NB4 (cell line): ENCODE measurements around the gene UBA6.

Experiments
- DNase-seq: peaks from one replicate; pipeline ENCODE4 v3.0.0; 2010; ENCODE audit warnings: low read depth
- H3K4me3 ChIP-seq: one replicate; pipeline ENCODE4 v1.5.1; 2011; ENCODE audit warnings: mild to moderate bottlenecking, low read depth, low read length, moderate library complexity
- MYC ChIP-seq: IDR thresholded peaks from 2 replicates; pipeline ENCODE4 v1.6.1; 2011; ENCODE audit warnings: low read depth, low read length
- POLR2A ChIP-seq: IDR thresholded peaks from 2 replicates; pipeline ENCODE4 v1.6.1; 2011; ENCODE audit warnings: mild to moderate bottlenecking; ENCODE audit not compliant: insufficient read length; ENCODE audit errors: extremely low read depth
- TF ChIP-seq, protein P1 (sequence below): IDR thresholded peaks from one replicate; pipeline ENCODE4 v1.5.1; 2012; ENCODE audit warnings: low read depth, low read length
- TF ChIP-seq, protein P2 (sequence below): IDR thresholded peaks from 2 replicates; pipeline ENCODE4 v1.6.1; 2011; ENCODE audit warnings: low read depth, low read length

Gene UBA6

DNA sequence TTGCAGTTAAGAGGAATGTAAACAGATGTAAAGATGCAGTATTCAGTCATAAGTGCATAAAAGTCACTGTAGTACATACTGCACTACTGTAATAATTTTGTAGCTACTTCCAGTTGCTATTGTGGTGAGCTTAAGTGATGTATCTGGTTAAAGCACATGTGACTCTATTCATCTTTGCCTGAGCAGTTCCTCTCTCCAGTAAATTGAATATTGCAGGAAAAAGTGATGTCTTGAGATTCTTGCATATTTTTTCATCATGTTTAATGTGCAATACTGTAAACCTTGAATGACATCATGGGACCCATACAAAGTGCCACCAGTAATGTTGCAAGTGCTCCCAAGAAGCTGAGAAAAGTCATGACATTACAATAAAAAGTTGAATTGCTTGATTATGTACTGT is 9.6 kb downstream of the UBA6 start:
- DNase-seq, result no peak
- TF ChIP-seq, protein P1, sequence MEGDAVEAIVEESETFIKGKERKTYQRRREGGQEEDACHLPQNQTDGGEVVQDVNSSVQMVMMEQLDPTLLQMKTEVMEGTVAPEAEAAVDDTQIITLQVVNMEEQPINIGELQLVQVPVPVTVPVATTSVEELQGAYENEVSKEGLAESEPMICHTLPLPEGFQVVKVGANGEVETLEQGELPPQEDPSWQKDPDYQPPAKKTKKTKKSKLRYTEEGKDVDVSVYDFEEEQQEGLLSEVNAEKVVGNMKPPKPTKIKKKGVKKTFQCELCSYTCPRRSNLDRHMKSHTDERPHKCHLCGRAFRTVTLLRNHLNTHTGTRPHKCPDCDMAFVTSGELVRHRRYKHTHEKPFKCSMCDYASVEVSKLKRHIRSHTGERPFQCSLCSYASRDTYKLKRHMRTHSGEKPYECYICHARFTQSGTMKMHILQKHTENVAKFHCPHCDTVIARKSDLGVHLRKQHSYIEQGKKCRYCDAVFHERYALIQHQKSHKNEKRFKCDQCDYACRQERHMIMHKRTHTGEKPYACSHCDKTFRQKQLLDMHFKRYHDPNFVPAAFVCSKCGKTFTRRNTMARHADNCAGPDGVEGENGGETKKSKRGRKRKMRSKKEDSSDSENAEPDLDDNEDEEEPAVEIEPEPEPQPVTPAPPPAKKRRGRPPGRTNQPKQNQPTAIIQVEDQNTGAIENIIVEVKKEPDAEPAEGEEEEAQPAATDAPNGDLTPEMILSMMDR, result no peak
- TF ChIP-seq, protein P2, sequence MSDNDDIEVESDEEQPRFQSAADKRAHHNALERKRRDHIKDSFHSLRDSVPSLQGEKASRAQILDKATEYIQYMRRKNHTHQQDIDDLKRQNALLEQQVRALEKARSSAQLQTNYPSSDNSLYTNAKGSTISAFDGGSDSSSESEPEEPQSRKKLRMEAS, result no peak
- no peak for TF ChIP-seq POLR2A
- no peak for TF ChIP-seq MYC
- H3K4me3 ChIP-seq, result no peak overlapping the region

DNA sequence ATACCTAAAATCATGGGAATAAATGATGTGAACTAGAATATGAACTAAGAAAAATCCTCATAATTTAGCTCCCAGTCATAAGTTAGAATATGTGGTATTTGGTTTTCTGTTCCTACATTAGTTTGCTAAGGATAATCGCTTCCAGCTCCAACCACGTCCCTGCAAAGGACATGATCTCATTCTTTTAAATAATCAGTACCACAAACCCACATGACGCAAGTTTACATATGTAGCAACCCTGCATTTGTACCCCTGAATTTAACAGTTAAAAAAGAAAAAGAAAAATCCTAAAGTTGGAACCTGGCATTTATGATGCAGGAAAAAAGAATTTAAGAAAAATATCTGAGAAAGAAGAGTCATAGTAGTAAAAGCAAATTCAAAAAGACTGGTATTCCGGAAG is 13.3 kb downstream of the UBA6 start:
- TF ChIP-seq, protein P1, result no peak
- no peak for TF ChIP-seq POLR2A
- no peak for TF ChIP-seq MYC
- TF ChIP-seq, protein P2, result no peak
- DNase-seq, result no peak
- H3K4me3 ChIP-seq, result no peak overlapping the region

DNA sequence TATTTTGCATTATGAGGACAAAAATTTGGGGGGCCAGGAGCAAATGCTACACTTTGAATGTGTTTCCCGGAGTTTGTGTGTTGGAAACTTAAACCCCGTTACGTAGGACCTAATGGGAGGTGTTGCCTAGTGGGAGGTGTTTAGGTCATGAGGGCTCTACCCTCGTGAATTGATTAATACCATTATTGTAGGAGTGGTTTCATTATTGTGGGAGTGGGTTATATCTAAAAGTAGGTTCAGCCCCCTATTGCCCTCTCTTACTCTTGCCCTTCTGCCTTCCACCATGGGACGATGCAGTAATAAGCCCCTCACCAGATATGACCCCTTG is 15.5 kb downstream of the UBA6 start:
- no peak for DNase-seq
- TF ChIP-seq MYC (no peak), POLR2A (no peak)
- TF ChIP-seq, protein P1, result no peak
- TF ChIP-seq, protein P2, result no peak
- H3K4me3 ChIP-seq, result no peak overlapping the region

DNA sequence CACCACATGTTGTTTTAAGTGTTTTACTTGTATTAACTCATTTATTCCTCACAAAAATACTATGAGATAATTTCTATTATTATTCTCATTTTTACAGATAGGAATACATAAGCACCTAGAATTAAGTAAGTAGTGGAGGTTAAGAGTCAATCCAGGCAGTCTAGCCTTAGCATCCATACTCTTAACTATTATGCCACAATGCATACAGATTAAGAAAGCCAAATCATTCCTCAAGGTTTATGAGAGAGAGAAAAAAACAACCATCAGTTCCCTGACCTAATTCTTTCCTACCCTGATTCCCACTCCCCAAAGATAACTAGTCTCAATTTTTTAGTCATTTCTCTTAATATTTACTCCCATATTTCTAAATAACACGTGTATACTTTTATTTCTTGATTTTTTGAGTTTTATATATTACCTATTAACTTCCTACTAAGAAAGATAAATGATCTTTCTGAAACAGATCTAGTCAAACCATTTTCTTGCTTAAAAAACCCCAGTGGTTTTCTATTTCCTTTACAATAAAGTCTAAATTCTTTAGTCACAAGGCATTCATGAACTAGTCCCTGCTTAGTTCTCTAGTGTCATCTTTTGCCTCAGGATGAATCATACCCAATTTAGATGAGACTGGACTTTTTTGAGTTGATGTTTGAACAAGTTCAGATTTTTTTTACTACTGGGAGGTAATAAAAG is 16.0 kb downstream of the UBA6 start:
- DNase-seq, result no peak

DNA sequence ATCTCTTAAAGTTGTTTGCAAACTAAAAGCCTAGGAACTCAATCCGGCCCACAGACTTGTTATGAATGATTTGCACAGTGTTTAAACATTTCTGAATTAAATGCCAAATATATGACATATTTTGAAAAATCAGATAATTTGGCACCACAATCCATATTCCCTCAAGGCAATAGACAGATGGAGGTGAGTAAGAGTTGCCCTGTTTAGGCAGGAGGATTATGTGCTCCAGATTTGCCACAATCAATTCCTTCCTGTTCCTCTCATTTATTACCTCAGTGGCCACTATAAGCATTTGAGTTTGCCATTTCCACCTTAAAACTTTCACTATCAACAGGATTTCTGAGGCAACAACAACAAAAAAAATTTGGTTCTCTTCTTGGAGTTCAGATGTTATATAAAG is 18.7 kb downstream of the UBA6 start:
- TF ChIP-seq, protein P2, result no peak
- TF ChIP-seq POLR2A (no peak), MYC (no peak)
- TF ChIP-seq, protein P1, result no peak
- no peak for DNase-seq
- H3K4me3 ChIP-seq, result no peak overlapping the region

More for the DNA sequence above, 16.0 kb downstream of the UBA6 start:
- H3K4me3 ChIP-seq, result no peak overlapping the region
- TF ChIP-seq POLR2A, result no peak
- TF ChIP-seq, protein P1, result no peak
- no peak for TF ChIP-seq MYC
- TF ChIP-seq, protein P2, result no peak
